HepG2 (cell line): Measurements from ENCODE around the gene FNDC3A. TPM values are rescaled to one million over a fixed set of nuclear protein-coding genes. Genes with fewer than 3 reads are reported as not detected.

Experiments used
- AFF4 ChIP-seq: sonication (generic); formaldehyde crosslinking; IDR thresholded peaks from 2 replicates; pipeline ENCODE4 v1.4.0; 2020; ENCODE audit warnings: missing genetic modification reagents
- ATF7-NPFF ChIP-seq: sonication (generic); formaldehyde crosslinking; IDR thresholded peaks from 2 replicates; pipeline ENCODE4 v1.8.1; 2023; ENCODE audit warnings: mild to moderate bottlenecking, low read depth, missing genetic modification reagents, moderate library complexity
- DDIT3 ChIP-seq: sonication (generic); formaldehyde crosslinking; IDR thresholded peaks from 2 replicates; pipeline ENCODE4 v1.4.0; 2020; ENCODE audit warnings: mild to moderate bottlenecking, missing genetic modification reagents
- ETV5 ChIP-seq: IDR thresholded peaks from 2 replicates; pipeline ENCODE4 v1.6.1; 2018; ENCODE audit warnings: missing biosample characterization, missing genetic modification reagents, inconsistent platforms, borderline replicate concordance
- FOXP1 ChIP-seq, 2 experiments: fragments of 450-650 bp in 1 of 2; IDR thresholded peaks; 2 replicates each; pipeline ENCODE4 v1.6.1; 2017 to 2018; ENCODE audit warnings: antibody characterized with exemption in 1 of 2
- HNRNPL ChIP-seq: fragments of 200-400 bp; formaldehyde crosslinking; IDR thresholded peaks from 2 replicates; pipeline ENCODE4 v1.6.1; 2017; ENCODE audit warnings: mild to moderate bottlenecking, low read depth, low read length
- IRF2 ChIP-seq: IDR thresholded peaks from 2 replicates; pipeline ENCODE4 v1.6.1; 2018; ENCODE audit warnings: missing genetic modification reagents, missing compliant biosample characterization
- POLR2A ChIP-seq, 2 experiments: IDR thresholded peaks; 2 replicates each; pipeline ENCODE4 v1.6.1; 2011; ENCODE audit warnings: low read depth in 2 of 2, low read length in 2 of 2, mild to moderate bottlenecking in 1 of 2, moderate library complexity in 1 of 2; ENCODE audit not compliant: insufficient read depth in 1 of 2
- SALL1 ChIP-seq: sonication (generic); formaldehyde crosslinking; IDR thresholded peaks from 2 replicates; pipeline ENCODE4 v1.8.0; 2022; ENCODE audit warnings: mild to moderate bottlenecking, missing genetic modification reagents
- ZBTB34 ChIP-seq: sonication (generic); formaldehyde crosslinking; IDR thresholded peaks from 2 replicates; pipeline ENCODE4 v1.8.0; 2022; ENCODE audit warnings: mild to moderate bottlenecking, missing genetic modification reagents
- ZBTB42 ChIP-seq: sonication (generic); formaldehyde crosslinking; IDR thresholded peaks from 2 replicates; pipeline ENCODE4 v1.5.0; 2020; ENCODE audit warnings: mild to moderate bottlenecking, missing genetic modification reagents
- ZFP36L2 ChIP-seq: sonication (generic); formaldehyde crosslinking; IDR thresholded peaks from 2 replicates; pipeline ENCODE4 v1.4.0; 2020; ENCODE audit warnings: missing genetic modification reagents
- ZKSCAN5 ChIP-seq: sonication (generic); formaldehyde crosslinking; IDR thresholded peaks from 2 replicates; pipeline ENCODE4 v1.5.1; 2020; ENCODE audit warnings: mild to moderate bottlenecking, missing genetic modification reagents
- ZNF274 ChIP-seq: sonication (generic); formaldehyde crosslinking; IDR thresholded peaks from 2 replicates; pipeline ENCODE4 v1.5.1; 2020; ENCODE audit warnings: mild to moderate bottlenecking, missing genetic modification reagents
- ZNF280D ChIP-seq: sonication (generic); formaldehyde crosslinking; IDR thresholded peaks from 2 replicates; pipeline ENCODE4 v1.5.1; 2020; ENCODE audit warnings: mild to moderate bottlenecking, missing genetic modification reagents
- ZNF350 ChIP-seq: sonication (generic); formaldehyde crosslinking; IDR thresholded peaks from 2 replicates; pipeline ENCODE4 v1.4.0; 2020; ENCODE audit warnings: mild to moderate bottlenecking, low read depth, missing genetic modification reagents, borderline replicate concordance
- ZNF383 ChIP-seq: sonication (generic); formaldehyde crosslinking; IDR thresholded peaks from 2 replicates; pipeline ENCODE4 v1.4.0; 2020; ENCODE audit warnings: missing genetic modification reagents, mild to moderate bottlenecking, borderline replicate concordance
- ZNF430 ChIP-seq: sonication (generic); formaldehyde crosslinking; IDR thresholded peaks from 2 replicates; pipeline ENCODE4 v1.9.0; 2021; ENCODE audit warnings: mild to moderate bottlenecking, missing genetic modification reagents
- ZNF761 ChIP-seq: sonication (generic); formaldehyde crosslinking; conservative IDR thresholded peaks from 2 replicates; pipeline ENCODE4 v1.4.0; 2020; ENCODE audit warnings: mild to moderate bottlenecking, missing genetic modification reagents
- ZNF83 ChIP-seq: sonication (generic); formaldehyde crosslinking; IDR thresholded peaks from 2 replicates; pipeline ENCODE4 v1.4.0; 2020; ENCODE audit warnings: missing genetic modification reagents, mild to moderate bottlenecking, borderline replicate concordance
- ZNF879 ChIP-seq: sonication (generic); formaldehyde crosslinking; IDR thresholded peaks from 2 replicates; pipeline ENCODE4 v1.8.1; 2023; ENCODE audit warnings: missing genetic modification reagents
- ZSCAN30 ChIP-seq: sonication (generic); formaldehyde crosslinking; IDR thresholded peaks from 2 replicates; pipeline ENCODE4 v1.5.0; 2020; ENCODE audit warnings: mild to moderate bottlenecking, missing genetic modification reagents
- polyA plus RNA-seq, 8 experiments: library from polyadenylated mRNA; depleted of rRNA in 3 of 8; stranded (reverse) in 7 of 8; unstranded in 1 of 8; fragments of >200 nt; fragmentation: Illumina TruSeq in 4 of 8; extraction: Trizol in 4 of 8; gene quantifications; 2 replicates each; pipeline versions ENCODE4 v1.2.1 to v1.2.3, GENCODE V29; 2011 to 2016; ENCODE audit warnings: low read depth in 4 of 8, missing spikeins in 1 of 8, mixed read lengths in 1 of 8; ENCODE audit not compliant: insufficient read depth in 1 of 8
- total RNA-seq, 5 experiments: library from RNA; depleted of rRNA; stranded (reverse); fragments of >200 nt; fragmentation: Illumina TruSeq; extraction: Trizol; gene quantifications; 2 replicates each; pipeline ENCODE4 v1.2.3, GENCODE V29; 2016; ENCODE audit warnings: low read depth in 1 of 5

Gene FNDC3A
- total and polyA plus RNA-seq, 2 of the 13 experiments (the other 11 are each of a cell fraction or from before 2014, with no cell fraction given): 36.7 to 39.3 TPM

- peak; percentile 62; the same call in 1 of the 2 replicates for TF ChIP-seq AFF4 (CRISPR knock-in tag)
- TF ChIP-seq SALL1 (CRISPR knock-in tag): peak; percentile 64
- TF ChIP-seq ZBTB34 (CRISPR knock-in tag): no peak
- TF ChIP-seq DDIT3 (CRISPR knock-in tag): no peak
- no peak for TF ChIP-seq ZKSCAN5 (CRISPR knock-in tag)
- TF ChIP-seq ZFP36L2: no peak
- peak; percentile 73 for TF ChIP-seq ZNF430 (CRISPR knock-in tag)
- TF ChIP-seq ATF7-NPFF (CRISPR knock-in tag): peak; percentile 46; the same call in 1 of the 2 replicates
- TF ChIP-seq ZNF274: peak; percentile 79; the same call in 1 of the 2 replicates
- TF ChIP-seq HNRNPL: 0 out of 2 replicates have a peak, but pooled peaks have one; percentile 60
- no peak for TF ChIP-seq ZNF83 (CRISPR knock-in tag)
- peak; percentile 63 to 75 for TF ChIP-seq POLR2A (IDR thresholded peaks at IDR 0.05; ENCODE audit: insufficient read depth in 1 of 2, low read depth in 2 of 2, low read length in 2 of 2)
- peak; percentile 57; the same call in 1 of the 2 replicates for TF ChIP-seq ZNF350 (CRISPR knock-in tag)
- TF ChIP-seq ETV5 (CRISPR knock-in tag): peak; percentile 17; the same call in 1 of the 2 replicates
- 0 out of 2 replicates have a peak, but pooled peaks have one; percentile 16 for TF ChIP-seq ZNF280D (CRISPR knock-in tag)
- peak; percentile 43; the same call in 1 of the 2 replicates for TF ChIP-seq ZNF761
- no peak for TF ChIP-seq FOXP1 (IDR thresholded peaks at IDR 0.05)
- no peak for TF ChIP-seq FOXP1 (CRISPR knock-in tag; IDR thresholded peaks at IDR 0.05)
- TF ChIP-seq IRF2: no peak
- TF ChIP-seq ZBTB42 (CRISPR knock-in tag): 0 out of 2 replicates have a peak, but pooled peaks have one; percentile 34
- no peak for TF ChIP-seq ZNF383 (CRISPR knock-in tag)
- no peak for TF ChIP-seq ZNF879 (CRISPR knock-in tag)
- peak; percentile 90; the same call in 1 of the 2 replicates for TF ChIP-seq ZSCAN30
These were observed at the start of gene FNDC3A (continued) for GRCh38 chr13:48975856-48976575.
